NT2/D1 (cell line): ENCODE measurements around the gene CCDC134.

Experiments
- YY1 ChIP-seq: IDR thresholded peaks from 2 replicates; pipeline ENCODE4 v1.6.1; 2011; ENCODE audit not compliant: insufficient read length, insufficient read depth
- ZNF274 ChIP-seq: IDR thresholded peaks from 2 replicates; pipeline ENCODE4 v1.6.1; 2011; ENCODE audit warnings: mild to moderate bottlenecking, low read depth, low read length

DNA sequence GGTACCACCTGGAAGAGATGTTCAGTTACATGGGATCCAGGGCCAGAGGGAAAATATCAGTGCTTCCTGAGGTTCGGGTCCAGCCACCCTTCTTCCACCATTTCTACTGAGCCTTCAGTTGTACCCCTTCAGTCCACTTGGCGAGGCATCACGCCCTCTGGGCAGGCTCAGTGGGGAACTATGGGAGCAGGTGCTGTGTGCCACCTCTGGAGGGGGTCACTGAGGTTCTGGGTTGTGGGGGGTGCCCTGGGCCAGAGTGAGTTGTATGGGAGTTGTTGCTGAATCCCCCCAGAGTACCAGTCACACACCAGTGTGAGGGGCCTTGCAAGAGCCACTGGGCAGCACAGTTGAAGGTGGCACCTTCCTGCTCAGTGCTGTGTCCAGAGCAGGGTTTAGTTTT is 29.7 kb downstream of the CCDC134 start:
- TF ChIP-seq YY1 = no peak
- no peak for TF ChIP-seq ZNF274
